Measurements from ENCODE around the gene TBCK. TPM values are rescaled to one million over a fixed set of nuclear protein-coding genes. Genes with fewer than 3 reads are reported as not detected.

The TBCK gene
- total and polyA plus RNA-seq, 3 donors from 2014 or later: 17.7 to 67.1 (median 66.3) TPM

GRCh38 chr4:106263594-106264330 lies 52.2 kb downstream of the TBCK start:
- Histone ChIP-seq H3K36me3 (ENCODE audit: low read depth, missing control alignments) (no peaks in the 10 kb centered on the region), H3K27ac (no peak overlapping the region), H3K4me3 (no peak overlapping the region), H3K4me1 (no peaks in the 10 kb centered on the region), H3K27me3 (no peaks in the 10 kb centered on the region), H3K9me3 (no peaks in the 10 kb centered on the region)
- 90 to 92% methylated on average over 2 of the region's 2 CpGs for WGBS, 2 donors
- no peak for DNase-seq
- TF ChIP-seq POLR2A (IDR thresholded peaks at IDR 0.05): no peak
- TF ChIP-seq, protein P1, sequence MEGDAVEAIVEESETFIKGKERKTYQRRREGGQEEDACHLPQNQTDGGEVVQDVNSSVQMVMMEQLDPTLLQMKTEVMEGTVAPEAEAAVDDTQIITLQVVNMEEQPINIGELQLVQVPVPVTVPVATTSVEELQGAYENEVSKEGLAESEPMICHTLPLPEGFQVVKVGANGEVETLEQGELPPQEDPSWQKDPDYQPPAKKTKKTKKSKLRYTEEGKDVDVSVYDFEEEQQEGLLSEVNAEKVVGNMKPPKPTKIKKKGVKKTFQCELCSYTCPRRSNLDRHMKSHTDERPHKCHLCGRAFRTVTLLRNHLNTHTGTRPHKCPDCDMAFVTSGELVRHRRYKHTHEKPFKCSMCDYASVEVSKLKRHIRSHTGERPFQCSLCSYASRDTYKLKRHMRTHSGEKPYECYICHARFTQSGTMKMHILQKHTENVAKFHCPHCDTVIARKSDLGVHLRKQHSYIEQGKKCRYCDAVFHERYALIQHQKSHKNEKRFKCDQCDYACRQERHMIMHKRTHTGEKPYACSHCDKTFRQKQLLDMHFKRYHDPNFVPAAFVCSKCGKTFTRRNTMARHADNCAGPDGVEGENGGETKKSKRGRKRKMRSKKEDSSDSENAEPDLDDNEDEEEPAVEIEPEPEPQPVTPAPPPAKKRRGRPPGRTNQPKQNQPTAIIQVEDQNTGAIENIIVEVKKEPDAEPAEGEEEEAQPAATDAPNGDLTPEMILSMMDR (IDR thresholded peaks at IDR 0.05): no peak
- intact Hi-C loops (cut with DNase I; ENCODE audit: low total_unique reads): no loop called here

- TF ChIP-seq, protein P1 (IDR thresholded peaks at IDR 0.05): no peak
- TF ChIP-seq POLR2A (IDR thresholded peaks at IDR 0.05): no peak
- no peaks in the 10 kb centered on the region for H3K4me1 ChIP-seq
- no peaks in the 10 kb centered on the region for H3K27me3 ChIP-seq
- no peaks in the 10 kb centered on the region for H3K36me3 ChIP-seq (ENCODE audit: low read depth, missing control alignments)
- intact Hi-C loops (cut with DNase I; ENCODE audit: low total_unique reads): no loop called here
- DNase-seq: no peak
- 76 to 84% methylated on average over 2 of the region's 2 CpGs for WGBS, 2 donors
- no peaks in the 10 kb centered on the region for H3K9me3 ChIP-seq
- no peak overlapping the region for H3K4me3 ChIP-seq
- H3K27ac ChIP-seq: no peak overlapping the region
Measured at GRCh38 chr4:106261980-106262379, 54.0 kb downstream of the TBCK start.

GRCh38 chr4:106258145-106259045 lies 57.6 kb downstream of the TBCK start:
- H3K9me3 ChIP-seq: no peaks in the 10 kb centered on the region
- H3K4me3 ChIP-seq: no peak overlapping the region
- H3K36me3 ChIP-seq (ENCODE audit: low read depth, missing control alignments): no peaks in the 10 kb centered on the region
- DNase-seq: no peak
- intact Hi-C loops (cut with DNase I; ENCODE audit: low total_unique reads): no loop called here
- no peaks in the 10 kb centered on the region for H3K27me3 ChIP-seq
- no peaks in the 10 kb centered on the region for H3K4me1 ChIP-seq
- H3K27ac ChIP-seq: no peak overlapping the region
- WGBS, 2 donors: 91 to 96% methylated on average over 4 of the region's 4 CpGs
- TF ChIP-seq POLR2A (IDR thresholded peaks at IDR 0.05): no peak
- TF ChIP-seq, protein P1 (IDR thresholded peaks at IDR 0.05): no peak

- DNase-seq: no peak
- intact Hi-C loops (cut with DNase I; ENCODE audit: low total_unique reads): no loop called here
- 92 to 99% methylated on average over 2 to 8 of the region's 10 CpGs for WGBS, 2 donors
- TF ChIP-seq POLR2A (IDR thresholded peaks at IDR 0.05): no peak
- TF ChIP-seq, protein P1 (IDR thresholded peaks at IDR 0.05): no peak
- H3K4me1 ChIP-seq: no peaks in the 10 kb centered on the region
- no peak overlapping the region for H3K4me3 ChIP-seq
- no peak overlapping the region for H3K27ac ChIP-seq
- H3K27me3 ChIP-seq: no peaks in the 10 kb centered on the region
- no peaks in the 10 kb centered on the region for H3K9me3 ChIP-seq
- H3K36me3 ChIP-seq (ENCODE audit: low read depth, missing control alignments): no peaks in the 10 kb centered on the region
Measured at GRCh38 chr4:106256190-106256589, 59.8 kb downstream of the TBCK start.
